IPS-15b (cell line): ENCODE measurements around the gene RNF213.

Source experiments
- H3K27me3 ChIP-seq: one replicate; pipeline ENCODE4 v1.6.1; 2013; ENCODE audit warnings: low read length; ENCODE audit not compliant: control insufficient read depth, insufficient read depth
- H3K36me3 ChIP-seq: one replicate; pipeline ENCODE4 v1.6.1; 2013; ENCODE audit warnings: low read length; ENCODE audit not compliant: control insufficient read depth, insufficient read depth
- H3K4me1 ChIP-seq: one replicate; pipeline ENCODE4 v1.6.1; 2013; ENCODE audit warnings: mild to moderate bottlenecking, low read length; ENCODE audit not compliant: control insufficient read depth, insufficient read depth
- H3K4me3 ChIP-seq: one replicate; pipeline ENCODE4 v1.5.1; 2013; ENCODE audit warnings: low read depth, low read length
- H3K9ac ChIP-seq: one replicate; pipeline ENCODE4 v1.6.1; 2013; ENCODE audit warnings: low read depth, mild to moderate bottlenecking, low read length
- H3K9me3 ChIP-seq: one replicate; pipeline ENCODE4 v1.6.1; 2013; ENCODE audit warnings: mild to moderate bottlenecking, low read length; ENCODE audit not compliant: control insufficient read depth, insufficient read depth

The RNF213 gene

DNA sequence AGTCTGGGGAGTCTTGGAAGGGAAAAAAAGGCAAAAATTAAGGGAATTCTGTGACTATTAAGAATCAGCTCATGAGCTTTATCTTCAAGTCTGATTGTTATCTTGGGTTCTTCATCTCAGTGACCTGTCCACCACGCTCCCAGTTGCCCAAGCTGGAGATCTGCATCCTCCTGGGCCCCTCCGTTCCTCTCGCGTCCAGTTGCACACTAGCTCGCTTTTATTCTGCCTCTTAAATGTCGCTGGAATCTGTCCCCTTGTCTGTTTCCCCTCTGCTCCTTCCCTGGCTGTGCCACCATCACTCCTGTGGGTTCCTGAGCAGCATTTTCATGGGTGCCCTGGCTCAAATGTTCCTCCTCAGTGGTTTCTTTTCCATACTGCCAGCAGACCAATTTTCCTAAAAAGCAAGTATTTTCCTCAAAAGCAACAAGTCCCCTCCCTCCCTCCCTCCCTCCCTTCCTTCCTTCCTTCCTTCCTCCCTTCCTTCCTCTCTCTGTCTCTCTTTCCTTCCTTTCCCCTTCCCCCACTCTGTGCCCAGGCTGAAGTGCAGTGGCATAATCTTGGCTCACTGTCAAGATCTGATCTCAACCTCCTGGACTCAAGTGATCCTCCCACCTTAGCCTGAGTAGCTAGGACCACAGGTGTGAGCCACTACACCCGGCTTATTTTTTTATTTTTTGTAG is 155.7 kb downstream of the RNF213 start:
- no peak overlapping the region for H3K9ac ChIP-seq
- H3K4me3 ChIP-seq, result peak overlapping the region; percentile 87
- no peaks in the 10 kb centered on the region for H3K36me3 ChIP-seq
- peaks cover 16% of the 10 kb centered on the region for H3K27me3 ChIP-seq
- no peaks in the 10 kb centered on the region for H3K9me3 ChIP-seq
- H3K4me1 ChIP-seq, result no peaks in the 10 kb centered on the region

DNA sequence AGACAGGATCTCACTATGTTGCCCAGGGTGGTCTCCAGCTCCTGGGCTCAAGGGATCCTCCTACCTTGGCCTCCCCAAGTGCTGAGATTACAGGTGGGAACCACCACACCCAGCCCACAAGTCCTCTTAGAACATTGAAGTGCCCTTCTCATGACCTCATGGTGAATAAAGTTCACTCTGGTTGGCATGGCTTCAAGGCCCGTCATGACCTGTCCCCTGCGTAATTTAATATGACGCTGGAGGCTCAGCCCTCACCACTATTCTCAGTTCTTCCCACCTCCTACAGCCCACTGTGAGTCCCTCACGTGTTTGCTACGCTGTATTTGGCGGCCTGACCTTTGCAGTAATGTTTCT is 156.3 kb downstream of the RNF213 start:
- peaks cover 16% of the 10 kb centered on the region for H3K27me3 ChIP-seq
- H3K4me1 ChIP-seq, result no peaks in the 10 kb centered on the region
- H3K9me3 ChIP-seq, result no peaks in the 10 kb centered on the region
- H3K9ac ChIP-seq, result no peak overlapping the region
- no peaks in the 10 kb centered on the region for H3K36me3 ChIP-seq
- H3K4me3 ChIP-seq, result no peak overlapping the region

DNA sequence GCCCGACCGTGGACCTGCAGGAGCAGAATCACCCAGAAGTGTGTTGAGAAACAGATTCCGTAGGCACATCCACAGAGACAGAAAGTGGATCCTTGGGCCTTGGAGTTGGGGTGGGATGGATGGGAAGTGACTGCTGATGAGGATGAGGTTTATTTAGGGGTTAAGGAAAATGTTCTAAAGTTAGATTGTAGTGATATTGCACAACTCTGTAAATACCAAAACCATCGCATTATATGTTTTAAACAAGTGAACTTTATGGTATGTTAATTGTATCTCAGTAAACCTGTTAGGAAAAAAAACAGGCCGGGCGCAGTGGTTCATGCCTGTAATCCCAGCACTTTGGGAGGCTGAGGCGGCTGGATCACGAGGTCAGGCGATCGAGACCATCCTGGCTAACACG is 157.9 kb downstream of the RNF213 start:
- Histone ChIP-seq H3K9me3 (no peaks in the 10 kb centered on the region), H3K27me3 (peaks cover 9% of the 10 kb centered on the region), H3K36me3 (no peaks in the 10 kb centered on the region), H3K4me3 (no peak overlapping the region), H3K9ac (no peak overlapping the region), H3K4me1 (no peaks in the 10 kb centered on the region)

DNA sequence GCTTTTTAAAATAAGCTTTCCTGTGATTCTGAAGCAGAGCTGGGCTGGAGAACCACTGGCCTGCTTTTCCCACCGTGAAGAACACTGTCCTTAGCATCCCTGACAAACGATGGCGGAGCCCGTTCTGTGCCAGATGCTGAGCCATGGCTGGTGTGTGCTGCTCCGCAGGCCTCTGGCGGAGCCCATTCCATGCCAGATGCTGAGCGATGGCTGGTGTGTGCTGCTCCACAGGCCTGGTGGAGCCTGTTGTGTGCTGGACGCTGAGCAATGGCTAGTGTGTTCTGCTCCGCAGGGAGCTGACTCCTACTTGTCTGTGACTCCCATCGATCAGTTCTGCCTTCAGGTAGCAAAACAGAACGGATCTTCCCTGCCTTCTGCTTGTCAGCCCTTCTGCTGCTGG is 158.6 kb downstream of the RNF213 start:
- Histone ChIP-seq H3K27me3 (peaks cover 2% of the 10 kb centered on the region), H3K4me1 (no peaks in the 10 kb centered on the region), H3K9ac (no peak overlapping the region), H3K4me3 (no peak overlapping the region), H3K9me3 (no peaks in the 10 kb centered on the region), H3K36me3 (no peaks in the 10 kb centered on the region)

DNA sequence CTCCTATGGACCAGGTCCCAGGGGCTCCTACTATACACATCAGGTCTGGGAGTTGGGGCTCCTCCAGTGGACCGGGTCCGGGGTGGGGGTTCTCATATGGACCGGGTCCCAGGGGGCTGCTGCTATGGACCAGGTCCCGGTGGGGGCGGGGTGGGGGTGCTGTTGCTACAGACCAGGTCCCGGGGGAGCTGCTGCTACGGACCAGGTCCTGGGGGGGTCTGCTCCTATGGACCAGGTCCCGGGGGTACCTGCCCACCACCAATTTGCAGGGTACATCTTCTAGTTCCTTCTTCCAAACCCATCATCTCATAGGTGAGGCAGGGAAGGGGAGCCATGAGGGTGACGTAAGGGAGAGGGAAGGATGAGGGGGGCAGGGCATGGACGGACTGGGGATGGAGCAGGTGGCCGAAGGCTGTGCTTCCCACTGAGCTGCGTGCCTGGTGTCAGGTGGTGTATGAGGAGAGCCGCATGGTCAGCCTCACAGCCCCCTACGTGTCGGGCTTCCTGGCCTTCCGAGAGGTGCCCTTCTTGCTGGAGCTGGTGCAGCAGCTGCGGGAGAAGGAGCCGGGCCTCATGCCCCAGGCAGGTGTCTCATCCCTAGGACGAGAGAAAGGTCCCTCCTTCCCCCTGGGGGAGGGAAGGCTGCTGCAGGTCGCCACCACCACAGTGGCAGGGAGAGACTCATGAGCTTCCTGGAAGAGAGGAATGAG is 160.9 kb downstream of the RNF213 start:
- Histone ChIP-seq H3K9me3 (no peaks in the 10 kb centered on the region), H3K9ac (no peak overlapping the region), H3K36me3 (no peaks in the 10 kb centered on the region), H3K4me1 (no peaks in the 10 kb centered on the region), H3K4me3 (no peak overlapping the region), H3K27me3 (no peaks in the 10 kb centered on the region)

DNA sequence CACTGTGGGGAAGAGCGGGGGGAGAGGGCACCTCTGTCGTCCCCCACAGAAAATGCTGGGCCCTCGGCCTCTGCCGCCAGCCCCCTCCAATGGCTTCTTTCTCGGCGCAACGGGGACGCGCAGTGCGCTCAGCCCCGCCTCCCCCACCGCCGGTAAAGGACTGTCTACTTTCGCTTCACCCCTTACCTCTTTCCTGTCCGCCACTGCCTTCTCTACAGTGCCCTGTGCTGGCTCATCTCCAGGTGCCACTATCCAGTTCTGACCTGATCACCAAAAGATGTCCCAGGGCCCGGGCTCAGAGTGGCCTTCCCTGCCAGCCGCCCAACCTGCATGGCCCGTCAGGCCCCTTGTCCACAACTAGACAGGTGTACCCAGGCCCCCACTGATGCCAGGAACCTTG is 161.6 kb downstream of the RNF213 start:
- Histone ChIP-seq H3K4me1 (no peaks in the 10 kb centered on the region), H3K4me3 (no peak overlapping the region), H3K27me3 (no peaks in the 10 kb centered on the region), H3K36me3 (no peaks in the 10 kb centered on the region), H3K9me3 (no peaks in the 10 kb centered on the region), H3K9ac (no peak overlapping the region)

DNA sequence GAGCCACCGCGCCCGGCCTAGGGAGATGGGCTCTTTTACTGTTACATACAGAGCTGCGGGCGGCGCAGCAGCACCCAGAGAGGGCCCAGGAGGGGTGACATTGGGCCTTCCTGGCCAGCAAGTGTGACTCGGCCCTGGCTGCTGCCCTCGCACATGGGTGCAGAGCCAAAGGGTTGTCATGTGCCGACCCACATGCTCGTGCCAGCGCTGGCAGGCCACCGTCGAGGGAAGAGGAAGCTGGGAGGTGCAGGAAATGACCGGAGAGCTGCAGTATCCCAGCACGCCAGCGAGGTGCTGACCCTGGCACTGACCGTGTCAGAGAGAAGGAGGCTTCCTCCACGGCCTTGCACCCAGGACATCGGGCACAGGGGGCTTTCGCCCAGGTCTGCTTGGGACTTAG is 162.3 kb downstream of the RNF213 start:
- Histone ChIP-seq H3K4me3 (no peak overlapping the region), H3K4me1 (no peaks in the 10 kb centered on the region), H3K27me3 (no peaks in the 10 kb centered on the region), H3K9me3 (no peaks in the 10 kb centered on the region), H3K9ac (no peak overlapping the region), H3K36me3 (no peaks in the 10 kb centered on the region)

DNA sequence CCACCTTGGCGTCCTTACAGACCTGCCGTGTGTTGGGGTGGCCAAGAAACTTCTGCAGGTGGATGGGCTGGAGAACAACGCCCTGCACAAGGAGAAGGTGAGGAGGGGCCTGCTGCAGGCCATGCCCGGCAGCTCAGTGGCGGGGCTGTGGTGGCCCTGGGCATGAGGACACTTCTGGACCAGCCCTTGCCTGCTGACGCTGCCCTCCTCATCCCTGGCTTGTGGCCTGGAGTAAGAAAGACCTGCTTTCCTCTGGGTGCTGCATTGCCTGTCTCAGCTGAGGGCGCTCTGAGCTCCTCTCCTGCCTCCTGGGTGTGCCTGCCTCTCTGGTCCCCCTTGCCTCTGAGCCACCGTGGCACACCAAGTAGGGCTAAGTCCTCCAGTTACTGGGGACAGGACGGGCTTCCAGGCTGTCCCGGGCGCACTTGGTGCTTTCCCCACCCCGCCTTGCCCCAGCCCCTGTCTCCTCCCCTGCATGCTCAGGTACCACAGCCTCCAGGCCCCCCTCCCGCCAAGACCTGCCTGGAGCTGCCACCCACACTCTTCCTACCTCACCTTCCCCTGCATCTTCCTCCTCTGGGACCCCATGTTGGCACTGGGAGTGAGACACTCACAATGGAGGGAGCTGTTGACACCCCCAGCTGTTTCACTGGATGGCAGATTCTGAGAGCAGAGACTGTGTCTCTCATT is 163.0 kb downstream of the RNF213 start:
- no peak overlapping the region for H3K4me3 ChIP-seq
- no peaks in the 10 kb centered on the region for H3K27me3 ChIP-seq
- no peaks in the 10 kb centered on the region for H3K4me1 ChIP-seq
- H3K9me3 ChIP-seq, result no peaks in the 10 kb centered on the region
- H3K36me3 ChIP-seq, result no peaks in the 10 kb centered on the region
- no peak overlapping the region for H3K9ac ChIP-seq

DNA sequence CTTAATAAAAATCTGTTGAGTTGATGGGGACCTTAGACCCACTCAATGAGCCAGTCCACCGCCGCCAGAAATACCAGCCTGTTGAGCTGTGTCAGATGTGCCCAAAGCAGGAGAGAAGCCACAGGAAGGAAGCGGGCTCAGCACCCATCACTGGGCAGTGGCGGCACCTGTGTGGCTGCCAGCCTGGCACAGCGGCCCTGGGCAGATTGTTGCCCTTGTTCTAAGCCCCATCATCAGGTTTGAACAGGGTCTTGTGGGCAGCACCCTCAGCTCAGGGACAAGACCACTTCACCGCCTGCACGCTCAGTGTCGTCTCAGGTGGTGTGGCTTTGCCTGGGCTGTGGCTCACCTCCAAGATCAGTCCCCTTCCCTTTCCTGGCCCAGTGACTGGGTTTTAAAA is 163.6 kb downstream of the RNF213 start:
- Histone ChIP-seq H3K4me1 (no peaks in the 10 kb centered on the region), H3K36me3 (no peaks in the 10 kb centered on the region), H3K9ac (no peak overlapping the region), H3K9me3 (no peaks in the 10 kb centered on the region), H3K4me3 (no peak overlapping the region), H3K27me3 (no peaks in the 10 kb centered on the region)

DNA sequence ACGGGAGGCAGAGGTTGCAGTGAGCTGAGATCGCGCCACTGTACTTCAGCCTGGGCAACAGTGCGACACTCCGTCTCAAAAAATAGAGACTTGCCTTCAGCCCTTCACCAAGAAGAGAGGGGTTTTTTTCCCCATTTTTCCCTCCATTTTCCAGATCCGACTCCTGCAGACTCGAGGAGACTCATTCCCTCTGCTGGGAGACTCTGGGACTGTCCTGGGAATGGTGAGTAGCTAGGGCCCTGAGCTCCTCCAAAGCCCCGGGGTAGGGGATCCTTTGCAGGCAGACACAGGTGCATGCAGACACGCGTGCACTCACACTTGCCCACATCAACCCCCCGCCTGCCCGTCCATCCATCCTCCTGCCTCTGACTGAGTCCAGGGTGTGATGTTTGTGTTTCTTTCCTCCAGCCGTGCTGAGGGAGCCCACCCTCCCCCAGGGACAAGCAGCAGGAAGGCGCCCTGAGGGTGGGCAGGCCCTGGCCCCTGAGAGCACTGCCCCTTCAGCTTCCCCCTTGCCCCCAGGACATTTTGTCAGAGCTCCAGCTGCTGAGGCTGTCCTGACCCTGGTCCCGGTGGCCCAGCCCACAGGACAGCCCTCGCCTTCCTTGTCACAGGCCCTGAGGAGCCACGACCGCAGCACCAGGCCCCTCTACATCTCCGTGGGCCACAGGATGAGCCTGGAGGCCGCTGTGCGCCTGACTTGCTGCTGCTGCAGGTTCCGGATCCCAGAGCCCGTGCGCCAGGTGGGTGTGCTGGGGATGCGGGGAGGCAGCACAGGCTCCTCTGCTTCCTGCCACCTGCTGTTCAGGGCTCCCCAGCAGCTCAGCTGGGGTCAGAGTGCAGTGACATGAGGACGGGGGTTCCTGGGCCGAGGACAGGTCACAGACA is 164.5 kb downstream of the RNF213 start:
- H3K36me3 ChIP-seq, result no peaks in the 10 kb centered on the region
- no peaks in the 10 kb centered on the region for H3K27me3 ChIP-seq
- no peaks in the 10 kb centered on the region for H3K9me3 ChIP-seq
- no peak overlapping the region for H3K4me3 ChIP-seq
- H3K9ac ChIP-seq, result no peak overlapping the region
- H3K4me1 ChIP-seq, result no peaks in the 10 kb centered on the region

DNA sequence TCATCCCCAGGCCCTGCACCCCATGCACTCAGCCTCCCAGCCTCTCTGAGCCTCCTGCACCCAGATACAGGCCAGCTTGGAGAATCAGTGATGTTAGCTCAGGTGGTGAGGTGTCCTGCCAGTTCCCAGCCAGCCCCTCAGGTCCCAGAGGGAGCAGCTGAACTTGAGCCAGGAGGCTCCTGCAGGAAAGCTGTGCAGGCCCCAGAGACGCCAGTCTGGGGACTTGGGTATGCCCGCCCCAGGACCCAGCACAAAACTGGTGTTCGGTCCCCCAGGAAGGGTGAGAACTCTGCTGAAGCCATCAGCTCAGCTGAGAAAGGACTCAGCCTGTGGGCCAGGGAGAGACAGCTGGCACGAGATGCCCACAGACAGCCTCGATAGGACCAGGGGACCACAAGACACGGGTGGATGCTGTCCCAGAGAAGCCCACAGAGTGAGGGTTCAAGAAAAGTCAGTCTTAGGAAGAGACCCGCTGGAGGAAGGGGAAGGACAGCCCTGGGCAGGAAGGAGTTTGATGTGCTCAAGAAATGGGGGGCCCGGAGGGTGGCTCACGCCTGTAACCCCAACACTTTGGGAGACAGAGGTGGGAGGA is 165.3 kb downstream of the RNF213 start:
- no peak overlapping the region for H3K4me3 ChIP-seq
- no peak overlapping the region for H3K9ac ChIP-seq
- no peaks in the 10 kb centered on the region for H3K27me3 ChIP-seq
- H3K36me3 ChIP-seq, result no peaks in the 10 kb centered on the region
- H3K4me1 ChIP-seq, result no peaks in the 10 kb centered on the region
- H3K9me3 ChIP-seq, result no peaks in the 10 kb centered on the region
